ENCODE measurements around the gene RPGRIP1L. TPM values are rescaled to one million over a fixed set of nuclear protein-coding genes. Genes with fewer than 3 reads are reported as not detected.

The RPGRIP1L gene
- total and polyA plus RNA-seq, 9 of the 15 experiments (the other 6 are each of a cell fraction or from before 2014, with no cell fraction given) = 3.2 to 7.7 (median 5.8) TPM

DNA sequence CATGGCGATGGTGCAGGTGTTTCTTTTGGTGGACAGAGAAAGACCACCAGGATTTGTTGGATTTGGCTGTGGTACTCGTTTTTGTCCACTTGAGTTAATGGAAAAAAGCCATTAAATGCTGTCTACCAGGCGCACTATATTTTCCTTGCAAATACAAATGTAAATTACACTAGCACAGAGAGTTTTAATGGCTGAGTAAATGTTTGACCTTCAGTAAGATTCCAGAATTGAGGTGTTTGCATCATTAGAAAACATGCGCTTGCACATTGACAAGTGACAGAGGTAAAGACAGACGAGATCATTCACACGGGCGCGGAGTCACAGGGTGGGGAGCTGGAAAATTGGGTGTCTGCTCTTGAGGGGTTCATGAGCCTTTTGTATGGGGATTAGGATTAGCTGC is 147.1 kb downstream of the RPGRIP1L start (continued):
- TF ChIP-seq, protein P1, sequence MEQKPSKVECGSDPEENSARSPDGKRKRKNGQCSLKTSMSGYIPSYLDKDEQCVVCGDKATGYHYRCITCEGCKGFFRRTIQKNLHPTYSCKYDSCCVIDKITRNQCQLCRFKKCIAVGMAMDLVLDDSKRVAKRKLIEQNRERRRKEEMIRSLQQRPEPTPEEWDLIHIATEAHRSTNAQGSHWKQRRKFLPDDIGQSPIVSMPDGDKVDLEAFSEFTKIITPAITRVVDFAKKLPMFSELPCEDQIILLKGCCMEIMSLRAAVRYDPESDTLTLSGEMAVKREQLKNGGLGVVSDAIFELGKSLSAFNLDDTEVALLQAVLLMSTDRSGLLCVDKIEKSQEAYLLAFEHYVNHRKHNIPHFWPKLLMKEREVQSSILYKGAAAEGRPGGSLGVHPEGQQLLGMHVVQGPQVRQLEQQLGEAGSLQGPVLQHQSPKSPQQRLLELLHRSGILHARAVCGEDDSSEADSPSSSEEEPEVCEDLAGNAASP (IDR thresholded peaks at IDR 0.05) = no peak
- TF ChIP-seq, protein P2, sequence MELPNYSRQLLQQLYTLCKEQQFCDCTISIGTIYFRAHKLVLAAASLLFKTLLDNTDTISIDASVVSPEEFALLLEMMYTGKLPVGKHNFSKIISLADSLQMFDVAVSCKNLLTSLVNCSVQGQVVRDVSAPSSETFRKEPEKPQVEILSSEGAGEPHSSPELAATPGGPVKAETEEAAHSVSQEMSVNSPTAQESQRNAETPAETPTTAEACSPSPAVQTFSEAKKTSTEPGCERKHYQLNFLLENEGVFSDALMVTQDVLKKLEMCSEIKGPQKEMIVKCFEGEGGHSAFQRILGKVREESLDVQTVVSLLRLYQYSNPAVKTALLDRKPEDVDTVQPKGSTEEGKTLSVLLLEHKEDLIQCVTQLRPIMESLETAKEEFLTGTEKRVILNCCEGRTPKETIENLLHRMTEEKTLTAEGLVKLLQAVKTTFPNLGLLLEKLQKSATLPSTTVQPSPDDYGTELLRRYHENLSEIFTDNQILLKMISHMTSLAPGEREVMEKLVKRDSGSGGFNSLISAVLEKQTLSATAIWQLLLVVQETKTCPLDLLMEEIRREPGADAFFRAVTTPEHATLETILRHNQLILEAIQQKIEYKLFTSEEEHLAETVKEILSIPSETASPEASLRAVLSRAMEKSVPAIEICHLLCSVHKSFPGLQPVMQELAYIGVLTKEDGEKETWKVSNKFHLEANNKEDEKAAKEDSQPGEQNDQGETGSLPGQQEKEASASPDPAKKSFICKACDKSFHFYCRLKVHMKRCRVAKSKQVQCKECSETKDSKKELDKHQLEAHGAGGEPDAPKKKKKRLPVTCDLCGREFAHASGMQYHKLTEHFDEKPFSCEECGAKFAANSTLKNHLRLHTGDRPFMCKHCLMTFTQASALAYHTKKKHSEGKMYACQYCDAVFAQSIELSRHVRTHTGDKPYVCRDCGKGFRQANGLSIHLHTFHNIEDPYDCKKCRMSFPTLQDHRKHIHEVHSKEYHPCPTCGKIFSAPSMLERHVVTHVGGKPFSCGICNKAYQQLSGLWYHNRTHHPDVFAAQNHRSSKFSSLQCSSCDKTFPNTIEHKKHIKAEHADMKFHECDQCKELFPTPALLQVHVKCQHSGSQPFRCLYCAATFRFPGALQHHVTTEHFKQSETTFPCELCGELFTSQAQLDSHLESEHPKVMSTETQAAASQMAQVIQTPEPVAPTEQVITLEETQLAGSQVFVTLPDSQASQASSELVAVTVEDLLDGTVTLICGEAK (IDR thresholded peaks at IDR 0.05) = no peak
- TF ChIP-seq, protein P2 (CRISPR knock-in tag; IDR thresholded peaks at IDR 0.05) = no peak
- no peak for TF ChIP-seq NBN (IDR thresholded peaks at IDR 0.05; ENCODE audit: low read depth)
- TF ChIP-seq SOX6 (IDR thresholded peaks at IDR 0.05) = no peak
- no peak for TF ChIP-seq ZFP1 (CRISPR knock-in tag; IDR thresholded peaks at IDR 0.05)
- TF ChIP-seq MECOM (CRISPR knock-in tag; IDR thresholded peaks at IDR 0.05) = no peak
- no peak for TF ChIP-seq SAP30 (IDR thresholded peaks at IDR 0.05; ENCODE audit: borderline replicate concordance, insufficient read depth, low read depth, low read length, poor library complexity, severe bottlenecking)
- TF ChIP-seq TSC22D4 (tag; IDR thresholded peaks at IDR 0.05) = no peak
